ENCODE data around the gene VEGFA. TPM values are rescaled to one million over a fixed set of nuclear protein-coding genes. Genes with fewer than 3 reads are reported as not detected.

Gene VEGFA
- polyA plus RNA-seq, 3 donors: 19.0 to 454 (median 32.0) TPM

DNA sequence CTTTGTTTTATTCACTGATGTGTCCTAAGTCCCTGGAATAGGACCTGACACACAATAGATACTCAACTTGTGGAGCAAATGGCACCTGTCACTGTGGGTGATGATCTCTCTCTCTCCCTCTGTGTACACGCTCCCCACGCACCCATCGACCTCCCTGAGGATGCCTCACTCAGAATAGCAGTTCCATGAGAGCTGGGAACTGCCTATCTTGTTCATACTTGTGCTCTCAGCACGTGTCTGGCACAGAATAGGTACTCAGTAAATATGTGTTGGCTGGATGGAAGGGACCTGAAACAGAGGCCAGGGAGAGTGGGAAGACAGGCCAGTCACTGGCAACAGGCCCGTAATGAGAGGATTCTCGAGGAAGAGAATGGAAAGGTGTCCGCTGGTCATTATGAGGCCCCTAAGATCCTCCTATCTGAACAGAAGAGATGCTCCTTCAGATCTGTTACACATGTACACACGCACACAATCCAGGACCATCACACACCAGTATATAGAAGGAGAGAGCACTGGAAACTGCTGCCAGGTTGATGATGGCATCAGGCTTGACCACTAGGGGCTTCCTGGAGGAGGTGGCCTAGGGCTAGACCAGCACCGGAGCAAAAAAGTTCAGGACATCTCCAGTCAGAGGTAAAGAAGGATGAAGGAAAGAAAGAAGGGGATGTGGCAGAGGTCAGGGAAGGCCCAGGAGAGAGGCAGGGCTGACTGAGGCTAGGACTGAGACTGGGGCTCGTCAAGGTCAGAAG, 30.9 kb downstream of the VEGFA start:
- no peak for DNase-seq
- H3K9ac ChIP-seq (ENCODE audit: insufficient read depth, low read length, poor library complexity, severe bottlenecking): no peak overlapping the region
- no peaks in the 10 kb centered on the region for H3K36me3 ChIP-seq (replicated peaks in 1 of 2; ENCODE audit: control insufficient read depth in 1 of 2, insufficient read depth in 2 of 2, low read length in 2 of 2)
- no peaks in the 10 kb centered on the region for H3K9me3 ChIP-seq (replicated peaks in 1 of 2; ENCODE audit: control insufficient read depth in 1 of 2, insufficient read depth in 1 of 2, low read length in 2 of 2)
- intact Hi-C loops (cut with micrococcal nuclease): no loop called here
- no peak overlapping the region for H3K4me3 ChIP-seq (replicated peaks in 1 of 3; ENCODE audit: low read depth in 2 of 3, low read length in 3 of 3)
- H3K27ac Mint-ChIP-seq: peak overlapping the region in 5 of 7 donors; percentile 0 to 97 (median 9)
- H3K4me2 ChIP-seq (replicated peaks; ENCODE audit: extremely low read depth, low read length, poor library complexity, severe bottlenecking): no peak overlapping the region
- 75% methylated on average over 1 of the region's 10 CpGs for WGBS (ENCODE audit: insufficient coverage)
- H3K79me2 ChIP-seq (ENCODE audit: insufficient read depth, low read length): no peaks in the 10 kb centered on the region
- peaks cover 0 to 2% (median 0%) of the 10 kb centered on the region in 7 donors for H3K9me3 Mint-ChIP-seq
- peaks cover 90 to 91% of the 10 kb centered on the region in 2 donors for H3K4me1 ChIP-seq (ENCODE audit: control insufficient read depth in 1 of 2, insufficient read depth in 2 of 2, low read length in 2 of 2)
- H3K27ac ChIP-seq (ENCODE audit: low read depth in 1 of 2, low read length in 2 of 2): no peak overlapping the region
- H3K36me3 Mint-ChIP-seq: peaks cover 3 to 14% of the 10 kb centered on the region in 2 donors
- H2AFZ ChIP-seq (ENCODE audit: insufficient read depth, low read depth, low read length, poor library complexity, severe bottlenecking): no peak overlapping the region
- no peaks in the 10 kb centered on the region for H4K20me1 ChIP-seq (ENCODE audit: insufficient read depth, low read length)
- H3K4me1 Mint-ChIP-seq: peaks cover 95% of the 10 kb centered on the region
- peak; percentile 25 for TF ChIP-seq CTCF (IDR thresholded peaks at IDR 0.05)
- peak overlapping the region in 1 of 2 donors; percentile 48 for H3K4me3 Mint-ChIP-seq
- peaks cover 0 to 8% (median 1%) of the 10 kb centered on the region in 3 donors for H3K27me3 Mint-ChIP-seq (ENCODE audit: low read depth in 3 of 3)
- H3K27me3 ChIP-seq (ENCODE audit: control insufficient read depth in 2 of 2, insufficient read depth in 2 of 2, low read length in 2 of 2): no peaks in the 10 kb centered on the region

GRCh38 chr6:43801495-43802181, 31.6 kb downstream of the VEGFA start:
- intact Hi-C loops (cut with micrococcal nuclease): no loop called here

More at GRCh38 chr6:43801495-43802181, 31.6 kb downstream of the VEGFA start:
- H3K9me3 Mint-ChIP-seq: peaks cover 0 to 2% (median 0%) of the 10 kb centered on the region in 7 donors
- H3K4me1 Mint-ChIP-seq: peaks cover 88% of the 10 kb centered on the region
- Histone ChIP-seq H2AFZ (ENCODE audit: insufficient read depth, low read depth, low read length, poor library complexity, severe bottlenecking) (no peak overlapping the region), H3K4me3 (replicated peaks in 1 of 3; ENCODE audit: low read depth in 2 of 3, low read length in 3 of 3) (no peak overlapping the region), H3K9me3 (replicated peaks in 1 of 2; ENCODE audit: control insufficient read depth in 1 of 2, insufficient read depth in 1 of 2, low read length in 2 of 2) (no peaks in the 10 kb centered on the region), H3K4me1 (ENCODE audit: control insufficient read depth in 1 of 2, insufficient read depth in 2 of 2, low read length in 2 of 2) (peaks cover 83 to 84% of the 10 kb centered on the region in 2 donors), H4K20me1 (ENCODE audit: insufficient read depth, low read length) (no peaks in the 10 kb centered on the region), H3K9ac (ENCODE audit: insufficient read depth, low read length, poor library complexity, severe bottlenecking) (no peak overlapping the region), H3K27ac (ENCODE audit: low read depth in 1 of 2, low read length in 2 of 2) (no peak overlapping the region), H3K79me2 (ENCODE audit: insufficient read depth, low read length) (no peaks in the 10 kb centered on the region), H3K36me3 (replicated peaks in 1 of 2; ENCODE audit: control insufficient read depth in 1 of 2, insufficient read depth in 2 of 2, low read length in 2 of 2) (no peaks in the 10 kb centered on the region), H3K27me3 (ENCODE audit: control insufficient read depth in 2 of 2, insufficient read depth in 2 of 2, low read length in 2 of 2) (no peaks in the 10 kb centered on the region), H3K4me2 (replicated peaks; ENCODE audit: extremely low read depth, low read length, poor library complexity, severe bottlenecking) (no peak overlapping the region)
- peaks cover 0 to 9% (median 1%) of the 10 kb centered on the region in 3 donors for H3K27me3 Mint-ChIP-seq (ENCODE audit: low read depth in 3 of 3)
- peak overlapping the region in 1 of 2 donors; percentile 73 for H3K4me3 Mint-ChIP-seq
- H3K27ac Mint-ChIP-seq: peak overlapping the region in 6 of 7 donors; percentile 0 to 97 (median 37)
- peak; percentile 49 to 71 (median 60) for DNase-seq
- peaks cover 3 to 11% of the 10 kb centered on the region in 2 donors for H3K36me3 Mint-ChIP-seq
- TF ChIP-seq CTCF (IDR thresholded peaks at IDR 0.05): no peak
- 6% methylated on average over 6 of the region's 16 CpGs for WGBS (ENCODE audit: insufficient coverage)

Data from CD14-positive monocyte (primary cell).